ENCODE results near the gene LRIG1. TPM values are rescaled to one million over a fixed set of nuclear protein-coding genes. Genes with fewer than 3 reads are reported as not detected.

Gene LRIG1
- 14.1 and 16.5 TPM in 2 replicates for total RNA-seq

GRCh38 chr3:66500576-66501482 lies at the start of gene LRIG1:
Gene LRIG1, minus strand, starts transcription at chr3:66501022. Its CDS starts 615 bp downstream, at chr3:66500407.
- Histone ChIP-seq H3K4me1 (ENCODE audit: insufficient read depth, low read length) (peaks cover 5% of the 10 kb centered on the region), H3K9me3 (ENCODE audit: low read depth, low read length) (no peaks in the 10 kb centered on the region), H3K27me3 (ENCODE audit: insufficient read depth, low read length) (peaks cover 30% of the 10 kb centered on the region), H3K27ac (ENCODE audit: low read depth, low read length) (peak within 1 kb of the TSS; percentile 25), H2AFZ (ENCODE audit: low read length) (peak within 1 kb of the TSS; percentile 90), H3K79me2 (ENCODE audit: insufficient read depth, low read length) (no peaks in the 10 kb centered on the region), H3K4me2 (ENCODE audit: insufficient read depth, low read length) (peak within 1 kb of the TSS; percentile 93), H3K36me3 (ENCODE audit: insufficient read depth, low read length) (no peaks in the 10 kb centered on the region), H4K20me1 (ENCODE audit: insufficient read depth, low read length) (no peaks in the 10 kb centered on the region), H3K4me3 (ENCODE audit: insufficient read depth, low read length) (peak within 1 kb of the TSS; percentile 81)
- peak; percentile 100 for DNase-seq (ENCODE audit: insufficient read length, low spot score, missing footprints)
- no peak for TF ChIP-seq CTCF (IDR thresholded peaks at IDR 0.05; ENCODE audit: extremely low read depth, low read depth, low read length)

- no peak for DNase-seq (ENCODE audit: insufficient read length, low spot score, missing footprints)
- Histone ChIP-seq H4K20me1 (ENCODE audit: insufficient read depth, low read length) (no peaks in the 10 kb centered on the region), H3K27ac (ENCODE audit: low read depth, low read length) (no peak overlapping the region), H3K27me3 (ENCODE audit: insufficient read depth, low read length) (no peaks in the 10 kb centered on the region), H3K36me3 (ENCODE audit: insufficient read depth, low read length) (no peaks in the 10 kb centered on the region), H2AFZ (ENCODE audit: low read length) (no peak overlapping the region), H3K4me1 (ENCODE audit: insufficient read depth, low read length) (no peaks in the 10 kb centered on the region), H3K4me2 (ENCODE audit: insufficient read depth, low read length) (no peak overlapping the region), H3K9me3 (ENCODE audit: low read depth, low read length) (no peaks in the 10 kb centered on the region), H3K4me3 (ENCODE audit: insufficient read depth, low read length) (no peak overlapping the region), H3K79me2 (ENCODE audit: insufficient read depth, low read length) (no peaks in the 10 kb centered on the region)
- no peak for TF ChIP-seq CTCF (IDR thresholded peaks at IDR 0.05; ENCODE audit: extremely low read depth, low read depth, low read length)
Measured at GRCh38 chr3:66544619-66545429, 44.0 kb upstream of the LRIG1 start.

GRCh38 chr3:66542153-66542552 lies 41.3 kb upstream of the LRIG1 start:
- no peak overlapping the region for H3K4me2 ChIP-seq (ENCODE audit: insufficient read depth, low read length)
- H3K27me3 ChIP-seq (ENCODE audit: insufficient read depth, low read length) = no peaks in the 10 kb centered on the region
- no peak overlapping the region for H3K27ac ChIP-seq (ENCODE audit: low read depth, low read length)
- H3K4me3 ChIP-seq (ENCODE audit: insufficient read depth, low read length) = no peak overlapping the region
- H3K4me1 ChIP-seq (ENCODE audit: insufficient read depth, low read length) = no peaks in the 10 kb centered on the region
- DNase-seq (ENCODE audit: insufficient read length, low spot score, missing footprints) = no peak
- no peaks in the 10 kb centered on the region for H3K36me3 ChIP-seq (ENCODE audit: insufficient read depth, low read length)
- TF ChIP-seq CTCF (IDR thresholded peaks at IDR 0.05; ENCODE audit: extremely low read depth, low read depth, low read length) = no peak
- no peaks in the 10 kb centered on the region for H3K9me3 ChIP-seq (ENCODE audit: low read depth, low read length)
- no peaks in the 10 kb centered on the region for H4K20me1 ChIP-seq (ENCODE audit: insufficient read depth, low read length)
- H3K79me2 ChIP-seq (ENCODE audit: insufficient read depth, low read length) = no peaks in the 10 kb centered on the region
- no peak overlapping the region for H2AFZ ChIP-seq (ENCODE audit: low read length)

Measured in osteoblast (primary cell).